ENCODE measurements around the gene TFR2.

DNA sequence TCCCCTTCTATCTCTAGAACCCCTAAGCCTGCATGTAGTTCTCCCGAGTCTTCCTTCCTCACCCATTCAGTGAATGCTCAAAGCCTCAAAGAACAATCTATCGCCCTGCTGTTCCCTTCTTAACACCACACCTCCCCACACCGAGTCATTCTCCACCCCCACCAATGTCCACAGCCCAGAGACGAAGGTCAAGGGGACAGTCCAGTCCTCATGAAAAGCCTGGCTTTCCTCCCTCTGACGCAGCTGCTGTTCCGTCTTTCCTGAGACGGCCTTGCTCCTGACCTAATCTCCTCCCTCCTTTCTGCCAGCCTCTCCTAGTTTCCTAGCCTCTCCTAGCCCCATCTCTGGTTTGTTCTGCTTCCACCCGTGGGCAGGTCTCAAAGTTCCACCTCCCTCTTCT lies 19.8 kb downstream of the TFR2 start:
- TF ChIP-seq, protein P1, sequence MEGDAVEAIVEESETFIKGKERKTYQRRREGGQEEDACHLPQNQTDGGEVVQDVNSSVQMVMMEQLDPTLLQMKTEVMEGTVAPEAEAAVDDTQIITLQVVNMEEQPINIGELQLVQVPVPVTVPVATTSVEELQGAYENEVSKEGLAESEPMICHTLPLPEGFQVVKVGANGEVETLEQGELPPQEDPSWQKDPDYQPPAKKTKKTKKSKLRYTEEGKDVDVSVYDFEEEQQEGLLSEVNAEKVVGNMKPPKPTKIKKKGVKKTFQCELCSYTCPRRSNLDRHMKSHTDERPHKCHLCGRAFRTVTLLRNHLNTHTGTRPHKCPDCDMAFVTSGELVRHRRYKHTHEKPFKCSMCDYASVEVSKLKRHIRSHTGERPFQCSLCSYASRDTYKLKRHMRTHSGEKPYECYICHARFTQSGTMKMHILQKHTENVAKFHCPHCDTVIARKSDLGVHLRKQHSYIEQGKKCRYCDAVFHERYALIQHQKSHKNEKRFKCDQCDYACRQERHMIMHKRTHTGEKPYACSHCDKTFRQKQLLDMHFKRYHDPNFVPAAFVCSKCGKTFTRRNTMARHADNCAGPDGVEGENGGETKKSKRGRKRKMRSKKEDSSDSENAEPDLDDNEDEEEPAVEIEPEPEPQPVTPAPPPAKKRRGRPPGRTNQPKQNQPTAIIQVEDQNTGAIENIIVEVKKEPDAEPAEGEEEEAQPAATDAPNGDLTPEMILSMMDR (IDR thresholded peaks at IDR 0.05) = no peak
- no peak for TF ChIP-seq ESRRA (CRISPR knock-in tag; IDR thresholded peaks at IDR 0.05; ENCODE audit: borderline replicate concordance)
- no peak for TF ChIP-seq IRF2 (CRISPR knock-in tag; IDR thresholded peaks at IDR 0.05; ENCODE audit: borderline replicate concordance, low read depth)
- TF ChIP-seq, protein P2, sequence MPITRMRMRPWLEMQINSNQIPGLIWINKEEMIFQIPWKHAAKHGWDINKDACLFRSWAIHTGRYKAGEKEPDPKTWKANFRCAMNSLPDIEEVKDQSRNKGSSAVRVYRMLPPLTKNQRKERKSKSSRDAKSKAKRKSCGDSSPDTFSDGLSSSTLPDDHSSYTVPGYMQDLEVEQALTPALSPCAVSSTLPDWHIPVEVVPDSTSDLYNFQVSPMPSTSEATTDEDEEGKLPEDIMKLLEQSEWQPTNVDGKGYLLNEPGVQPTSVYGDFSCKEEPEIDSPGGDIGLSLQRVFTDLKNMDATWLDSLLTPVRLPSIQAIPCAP (CRISPR knock-in tag; IDR thresholded peaks at IDR 0.05) = no peak
- TF ChIP-seq, protein P3, sequence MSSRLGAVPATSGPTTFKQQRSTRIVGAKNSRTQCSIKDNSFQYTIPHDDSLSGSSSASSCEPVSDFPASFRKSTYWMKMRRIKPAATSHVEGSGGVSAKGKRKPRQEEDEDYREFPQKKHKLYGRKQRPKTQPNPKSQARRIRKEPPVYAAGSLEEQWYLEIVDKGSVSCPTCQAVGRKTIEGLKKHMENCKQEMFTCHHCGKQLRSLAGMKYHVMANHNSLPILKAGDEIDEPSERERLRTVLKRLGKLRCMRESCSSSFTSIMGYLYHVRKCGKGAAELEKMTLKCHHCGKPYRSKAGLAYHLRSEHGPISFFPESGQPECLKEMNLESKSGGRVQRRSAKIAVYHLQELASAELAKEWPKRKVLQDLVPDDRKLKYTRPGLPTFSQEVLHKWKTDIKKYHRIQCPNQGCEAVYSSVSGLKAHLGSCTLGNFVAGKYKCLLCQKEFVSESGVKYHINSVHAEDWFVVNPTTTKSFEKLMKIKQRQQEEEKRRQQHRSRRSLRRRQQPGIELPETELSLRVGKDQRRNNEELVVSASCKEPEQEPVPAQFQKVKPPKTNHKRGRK (CRISPR knock-in tag; IDR thresholded peaks at IDR 0.05; ENCODE audit: borderline replicate concordance) = no peak
- TF ChIP-seq, protein P4, sequence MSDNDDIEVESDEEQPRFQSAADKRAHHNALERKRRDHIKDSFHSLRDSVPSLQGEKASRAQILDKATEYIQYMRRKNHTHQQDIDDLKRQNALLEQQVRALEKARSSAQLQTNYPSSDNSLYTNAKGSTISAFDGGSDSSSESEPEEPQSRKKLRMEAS (CRISPR knock-in tag; IDR thresholded peaks at IDR 0.05) = no peak
- TF ChIP-seq, protein P5, sequence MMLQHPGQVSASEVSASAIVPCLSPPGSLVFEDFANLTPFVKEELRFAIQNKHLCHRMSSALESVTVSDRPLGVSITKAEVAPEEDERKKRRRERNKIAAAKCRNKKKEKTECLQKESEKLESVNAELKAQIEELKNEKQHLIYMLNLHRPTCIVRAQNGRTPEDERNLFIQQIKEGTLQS (CRISPR knock-in tag; conservative IDR thresholded peaks at IDR 0.05) = no peak
- TF ChIP-seq, protein P6, sequence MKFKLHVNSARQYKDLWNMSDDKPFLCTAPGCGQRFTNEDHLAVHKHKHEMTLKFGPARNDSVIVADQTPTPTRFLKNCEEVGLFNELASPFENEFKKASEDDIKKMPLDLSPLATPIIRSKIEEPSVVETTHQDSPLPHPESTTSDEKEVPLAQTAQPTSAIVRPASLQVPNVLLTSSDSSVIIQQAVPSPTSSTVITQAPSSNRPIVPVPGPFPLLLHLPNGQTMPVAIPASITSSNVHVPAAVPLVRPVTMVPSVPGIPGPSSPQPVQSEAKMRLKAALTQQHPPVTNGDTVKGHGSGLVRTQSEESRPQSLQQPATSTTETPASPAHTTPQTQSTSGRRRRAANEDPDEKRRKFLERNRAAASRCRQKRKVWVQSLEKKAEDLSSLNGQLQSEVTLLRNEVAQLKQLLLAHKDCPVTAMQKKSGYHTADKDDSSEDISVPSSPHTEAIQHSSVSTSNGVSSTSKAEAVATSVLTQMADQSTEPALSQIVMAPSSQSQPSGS (CRISPR knock-in tag; IDR thresholded peaks at IDR 0.05; ENCODE audit: borderline replicate concordance, low read depth) = no peak
